H9 (cell line): ENCODE data around the gene ANKRD11. TPM values are rescaled to one million over a fixed set of nuclear protein-coding genes. Genes with fewer than 3 reads are reported as not detected.

Experiments
- DNase-seq: peaks from one replicate; pipeline ENCODE4 v3.0.0-alpha.2; 2017
- H2AFZ ChIP-seq: one replicate; pipeline ENCODE4 v1.6.1; 2013; ENCODE audit warnings: mild to moderate bottlenecking, low read length, control low read depth, moderate library complexity
- H2AK5ac ChIP-seq: 2 replicates; pipeline ENCODE4 v1.6.1; 2013; ENCODE audit warnings: low read length, control low read depth, mixed read lengths; ENCODE audit not compliant: insufficient read length
- H2BK120ac ChIP-seq: one replicate; pipeline ENCODE4 v1.6.1; 2013; ENCODE audit warnings: low read depth, mild to moderate bottlenecking, low read length, control low read depth, inconsistent platforms; ENCODE audit not compliant: poor library complexity, severe bottlenecking
- H2BK12ac ChIP-seq: 2 replicates; pipeline ENCODE4 v1.6.1; 2013; ENCODE audit warnings: low read length, control low read depth, mixed read lengths, low read depth; ENCODE audit not compliant: insufficient read length
- H2BK15ac ChIP-seq: 2 replicates; pipeline ENCODE4 v1.6.1; 2013; ENCODE audit warnings: low read depth, low read length, control low read depth
- H2BK20ac ChIP-seq: one replicate; pipeline ENCODE4 v1.6.1; 2013; ENCODE audit warnings: low read depth, mild to moderate bottlenecking, low read length, control low read depth, inconsistent platforms; ENCODE audit not compliant: poor library complexity, severe bottlenecking
- H2BK5ac ChIP-seq: 2 replicates; pipeline ENCODE4 v1.6.1; 2013; ENCODE audit warnings: low read length, control low read depth, mixed read lengths; ENCODE audit not compliant: insufficient read length
- H3K14ac ChIP-seq: 2 replicates; pipeline ENCODE4 v1.6.1; 2013; ENCODE audit warnings: low read length, control low read depth; ENCODE audit not compliant: insufficient read depth
- H3K18ac ChIP-seq: 2 replicates; pipeline ENCODE4 v1.6.1; 2013; ENCODE audit warnings: low read depth, mild to moderate bottlenecking, mixed read lengths, low read length, control low read depth; ENCODE audit not compliant: insufficient read length
- H3K23ac ChIP-seq: 2 replicates; pipeline ENCODE4 v1.6.1; 2013; ENCODE audit warnings: low read length, control low read depth, mixed read lengths, low read depth; ENCODE audit not compliant: insufficient read length
- H3K23me2 ChIP-seq: 2 replicates; pipeline ENCODE4 v1.6.1; 2013; ENCODE audit warnings: low read depth, mild to moderate bottlenecking, mixed read lengths, low read length, control low read depth; ENCODE audit not compliant: insufficient read length, poor library complexity, severe bottlenecking
- H3K27ac ChIP-seq: 2 replicates; pipeline ENCODE4 v1.5.1; 2013; ENCODE audit warnings: low read length, control low read depth, mixed read lengths, low read depth; ENCODE audit not compliant: insufficient read length
- H3K27me3 ChIP-seq: 2 replicates; pipeline ENCODE4 v1.6.1; 2013; ENCODE audit warnings: low read length, control low read depth, inconsistent platforms; ENCODE audit not compliant: insufficient read depth
- H3K4ac ChIP-seq: 2 replicates; pipeline ENCODE4 v1.6.1; 2013; ENCODE audit warnings: low read depth, mild to moderate bottlenecking, control low read depth, inconsistent platforms, low read length, moderate library complexity
- H3K4me1 ChIP-seq: 2 replicates; pipeline ENCODE4 v1.6.1; 2013; ENCODE audit warnings: low read length, control low read depth, inconsistent platforms; ENCODE audit not compliant: insufficient read depth
- H3K4me2 ChIP-seq: 2 replicates; pipeline ENCODE4 v1.6.1; 2013; ENCODE audit warnings: low read length, control low read depth, mixed read lengths; ENCODE audit not compliant: insufficient read length, insufficient read depth
- H3K56ac ChIP-seq: 2 replicates; pipeline ENCODE4 v1.6.1; 2013; ENCODE audit warnings: low read depth, mild to moderate bottlenecking, mixed read lengths, low read length, control low read depth; ENCODE audit not compliant: insufficient read length
- H3K79me1 ChIP-seq: 2 replicates; pipeline ENCODE4 v1.6.1; 2013; ENCODE audit warnings: low read depth, mild to moderate bottlenecking, moderate library complexity, low read length, control low read depth, inconsistent platforms; ENCODE audit not compliant: insufficient read depth, poor library complexity, severe bottlenecking
- H3K79me2 ChIP-seq: 2 replicates; pipeline ENCODE4 v1.6.1; 2013; ENCODE audit warnings: low read length, control low read depth, inconsistent platforms; ENCODE audit not compliant: insufficient read depth
- H3K9ac ChIP-seq: 2 replicates; pipeline ENCODE4 v1.6.1; 2013; ENCODE audit warnings: low read length, control low read depth, mixed read lengths; ENCODE audit not compliant: insufficient read length; ENCODE audit errors: extremely low read depth
- H3K9me3 ChIP-seq: one replicate; pipeline ENCODE4 v1.6.1; 2013; ENCODE audit warnings: low read depth, low read length, inconsistent platforms; ENCODE audit not compliant: control insufficient read depth
- H3T11ph ChIP-seq: one replicate; pipeline ENCODE4 v1.6.1; 2013; ENCODE audit warnings: mild to moderate bottlenecking, low read length, control low read depth, inconsistent platforms
- H4K20me1 ChIP-seq: one replicate; pipeline ENCODE4 v1.6.1; 2013; ENCODE audit not compliant: control insufficient read depth, insufficient read length, insufficient read depth
- H4K5ac ChIP-seq: 2 replicates; pipeline ENCODE4 v1.6.1; 2013; ENCODE audit warnings: low read depth, mild to moderate bottlenecking, mixed read lengths, low read length, control low read depth; ENCODE audit not compliant: insufficient read length
- H4K8ac ChIP-seq: replicated peaks from 2 replicates; pipeline ENCODE4 v1.6.1; 2013; ENCODE audit warnings: low read length, control low read depth, mixed read lengths, low read depth; ENCODE audit not compliant: insufficient read length
- H4K91ac ChIP-seq: 2 replicates; pipeline ENCODE4 v1.6.1; 2013; ENCODE audit warnings: low read depth, mild to moderate bottlenecking, moderate library complexity, mixed read lengths, low read length, control low read depth; ENCODE audit not compliant: insufficient read length
- H3K27ac Mint-ChIP-seq, 3 experiments: 2 replicates in 2 of 3; 3 replicates in 1 of 3; pipeline ENCODE4 v1.8.0; 2020 to 2021; ENCODE audit warnings: mixed read lengths in 3 of 3, mild to moderate bottlenecking in 1 of 3, moderate library complexity in 1 of 3
- H3K27me3 Mint-ChIP-seq: 2 replicates; pipeline ENCODE4 v1.8.0; 2021; ENCODE audit warnings: low read depth, mild to moderate bottlenecking, moderate library complexity, mixed read lengths
- H3K36me3 Mint-ChIP-seq, 3 experiments: 2 replicates in 2 of 3; 3 replicates in 1 of 3; pipeline ENCODE4 v1.8.0; 2020 to 2021; ENCODE audit warnings: low read depth in 3 of 3, mixed read lengths in 3 of 3; ENCODE audit not compliant: insufficient read depth in 1 of 3
- H3K4me1 Mint-ChIP-seq, 2 experiments: 2 replicates each; pipeline ENCODE4 v1.8.0; 2020; ENCODE audit warnings: mixed read lengths in 2 of 2
- H3K4me3 Mint-ChIP-seq, 2 experiments: 2 replicates in 1 of 2; 3 replicates in 1 of 2; pipeline ENCODE4 v1.8.0; 2020 to 2021; ENCODE audit warnings: mild to moderate bottlenecking in 2 of 2, mixed read lengths in 2 of 2, moderate library complexity in 1 of 2
- H3K9me3 Mint-ChIP-seq, 2 experiments: 2 replicates in 1 of 2; 3 replicates in 1 of 2; pipeline ENCODE4 v1.8.0; 2020; ENCODE audit warnings: mild to moderate bottlenecking in 2 of 2, mixed read lengths in 2 of 2, moderate library complexity in 1 of 2
- WGBS: extraction: QIAGEN DNeasy Blood & Tissue Kit; methylation state at CpG from one replicate; pipeline ENCODE4 v1.1.7; 2013; ENCODE audit warnings: missing lambda C conversion rate, low lambda C conversion rate, mixed read lengths; ENCODE audit not compliant: insufficient read length; ENCODE audit errors: extremely low coverage; 5-methylcytosine and 5-hydroxymethylcytosine counted together
- total RNA-seq: library from RNA; stranded (reverse); gene quantifications from 2 replicates; pipeline ENCODE4 v1.2.1, GENCODE V29; 2021
- TF ChIP-seq, protein P1 (sequence below): fragments of 200-600 bp; sonication (generic); conservative IDR thresholded peaks from 3 replicates; pipeline ENCODE4 v1.8.0; 2021; ENCODE audit warnings: antibody characterized with exemption, mild to moderate bottlenecking

The ANKRD11 gene
- total RNA-seq, 1 experiment from 2014 or later, result 181 TPM

GRCh38 chr16:89221604-89222003 lies 268.8 kb downstream of the ANKRD11 start:
- H4K5ac ChIP-seq, result no peak overlapping the region
- H3K27me3 Mint-ChIP-seq, result no peaks in the 10 kb centered on the region
- no peak overlapping the region for H3K9ac ChIP-seq
- no peaks in the 10 kb centered on the region for H3K4me1 ChIP-seq
- peaks cover 0 to 3% of the 10 kb centered on the region in 2 experiments; a peak in 2 of 5 replicates for H3K9me3 Mint-ChIP-seq
- H3K9me3 ChIP-seq, result no peaks in the 10 kb centered on the region
- H3K79me2 ChIP-seq, result no peaks in the 10 kb centered on the region
- H3K4me3 Mint-ChIP-seq, result no peak overlapping the region
- H3K4me1 Mint-ChIP-seq, result peaks cover 2 to 8% of the 10 kb centered on the region in 2 experiments
- H3K23ac ChIP-seq, result no peak overlapping the region
- DNase-seq, result no peak
- H2BK5ac ChIP-seq, result no peak overlapping the region
- H3K23me2 ChIP-seq, result peaks cover 3% of the 10 kb centered on the region
- no CpG with 5 or more reads among the region's 3 CpGs for WGBS
- no peak overlapping the region for H3K56ac ChIP-seq
- H3K36me3 Mint-ChIP-seq, result peaks cover 31 to 49% (median 41%) of the 10 kb centered on the region in 3 experiments
- no peaks in the 10 kb centered on the region for H3K79me1 ChIP-seq
- no peak overlapping the region for H2AFZ ChIP-seq
- H4K20me1 ChIP-seq, result no peaks in the 10 kb centered on the region
- no peak overlapping the region for H4K91ac ChIP-seq
- no peak overlapping the region for H2BK12ac ChIP-seq
- H3K4me2 ChIP-seq, result no peak overlapping the region
- H3T11ph ChIP-seq, result no peak overlapping the region
- no peak overlapping the region for H3K18ac ChIP-seq
- no peak overlapping the region for H3K14ac ChIP-seq
- H3K27ac Mint-ChIP-seq, result no peak overlapping the region
- no peaks in the 10 kb centered on the region for H3K27me3 ChIP-seq
- H2AK5ac ChIP-seq, result no peak overlapping the region
- H2BK20ac ChIP-seq, result no peak overlapping the region
- H4K8ac ChIP-seq, result no peak overlapping the region
- H3K4ac ChIP-seq, result no peak overlapping the region
- H2BK120ac ChIP-seq, result no peak overlapping the region
- H2BK15ac ChIP-seq, result no peak overlapping the region
- TF ChIP-seq, protein P1, sequence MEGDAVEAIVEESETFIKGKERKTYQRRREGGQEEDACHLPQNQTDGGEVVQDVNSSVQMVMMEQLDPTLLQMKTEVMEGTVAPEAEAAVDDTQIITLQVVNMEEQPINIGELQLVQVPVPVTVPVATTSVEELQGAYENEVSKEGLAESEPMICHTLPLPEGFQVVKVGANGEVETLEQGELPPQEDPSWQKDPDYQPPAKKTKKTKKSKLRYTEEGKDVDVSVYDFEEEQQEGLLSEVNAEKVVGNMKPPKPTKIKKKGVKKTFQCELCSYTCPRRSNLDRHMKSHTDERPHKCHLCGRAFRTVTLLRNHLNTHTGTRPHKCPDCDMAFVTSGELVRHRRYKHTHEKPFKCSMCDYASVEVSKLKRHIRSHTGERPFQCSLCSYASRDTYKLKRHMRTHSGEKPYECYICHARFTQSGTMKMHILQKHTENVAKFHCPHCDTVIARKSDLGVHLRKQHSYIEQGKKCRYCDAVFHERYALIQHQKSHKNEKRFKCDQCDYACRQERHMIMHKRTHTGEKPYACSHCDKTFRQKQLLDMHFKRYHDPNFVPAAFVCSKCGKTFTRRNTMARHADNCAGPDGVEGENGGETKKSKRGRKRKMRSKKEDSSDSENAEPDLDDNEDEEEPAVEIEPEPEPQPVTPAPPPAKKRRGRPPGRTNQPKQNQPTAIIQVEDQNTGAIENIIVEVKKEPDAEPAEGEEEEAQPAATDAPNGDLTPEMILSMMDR, result no peak
- no peak overlapping the region for H3K27ac ChIP-seq
